ENCODE data around the gene IER3. TPM values are rescaled to one million over a fixed set of nuclear protein-coding genes. Genes with fewer than 3 reads are reported as not detected.

IER3 gene
- total and polyA plus RNA-seq, 9 of the 15 experiments (the other 6 are each of a cell fraction or from before 2014, with no cell fraction given): 1.5 to 30.0 (median 11.5) TPM

DNA sequence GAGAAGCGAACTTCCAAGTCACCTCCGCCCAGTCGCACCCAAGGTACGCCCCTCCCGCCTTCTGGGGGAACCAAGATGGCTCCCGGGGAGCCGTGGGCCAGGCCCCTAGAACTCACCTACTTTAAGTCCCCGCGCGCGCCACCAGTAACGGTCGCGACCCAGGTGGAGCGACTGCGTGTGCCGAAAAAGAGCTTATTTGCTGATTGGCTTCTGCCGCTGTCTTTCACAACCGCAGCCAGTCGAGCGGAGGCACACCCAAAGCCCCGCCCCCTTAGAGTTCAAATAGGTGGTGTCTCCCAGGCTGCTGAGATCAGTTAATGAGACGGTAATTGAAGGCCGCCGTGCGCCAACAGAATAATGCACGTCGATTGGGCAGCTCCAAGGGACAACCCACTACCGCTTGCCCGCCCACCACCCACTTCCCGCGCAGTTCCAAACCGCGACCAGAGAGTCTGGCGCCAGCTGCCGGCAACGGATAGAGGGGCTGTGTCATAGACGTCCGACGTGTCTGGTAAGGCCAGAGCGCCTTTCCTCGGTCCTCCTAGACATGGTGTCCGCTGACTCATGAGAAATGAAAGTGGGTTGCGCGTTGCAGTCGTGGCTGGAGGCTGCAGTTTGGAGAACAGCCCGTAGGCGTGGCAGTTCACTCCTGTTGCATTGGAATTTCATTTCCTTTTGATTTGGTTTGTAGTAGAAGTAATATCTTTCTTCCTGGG lies 27.1 kb downstream of the IER3 start, which contains the start of gene MDC1 (continued):
- TF ChIP-seq NONO (IDR thresholded peaks at IDR 0.05; ENCODE audit: low read depth in 2 of 2, low read length in 1 of 2) (no peak; a peak in 1 of 4 replicates), FOXJ3 (CRISPR knock-in tag; IDR thresholded peaks at IDR 0.05) (no peak), RBM34 (IDR thresholded peaks at IDR 0.05; ENCODE audit: borderline replicate concordance, insufficient read depth, low read length) (no peak), MIER1 (IDR thresholded peaks at IDR 0.05; ENCODE audit: low read depth) (no peak), ZNF586 (CRISPR knock-in tag; conservative IDR thresholded peaks at IDR 0.05) (no peak), MCM3 (IDR thresholded peaks at IDR 0.05) (no peak), THRAP3 (IDR thresholded peaks at IDR 0.05; ENCODE audit: borderline replicate concordance) (no peak), ETS2 (tag; IDR thresholded peaks at IDR 0.05; ENCODE audit: borderline replicate concordance, poor library complexity, severe bottlenecking) (no peak), TOE1 (IDR thresholded peaks at IDR 0.05; ENCODE audit: borderline replicate concordance) (peak; percentile 33; the same call in 1 of the 2 replicates), TOE1 (CRISPR knock-in tag; IDR thresholded peaks at IDR 0.05; ENCODE audit: borderline replicate concordance, low read depth) (peak; percentile 81), CBFA2T3 (IDR thresholded peaks at IDR 0.05) (peak; percentile 61), ZFX (CRISPR knock-in tag; IDR thresholded peaks at IDR 0.05) (peak; percentile 90), ZNF263 (CRISPR knock-in tag; IDR thresholded peaks at IDR 0.05; ENCODE audit: borderline replicate concordance) (peak; percentile 62), ZNF121 (CRISPR knock-in tag; conservative IDR thresholded peaks at IDR 0.05) (no peak), NKRF (IDR thresholded peaks at IDR 0.05; ENCODE audit: borderline replicate concordance) (peak; percentile 11; the same call in 1 of the 2 replicates), RFX5 (IDR thresholded peaks at IDR 0.05; ENCODE audit: low read depth, low read length) (no peak; the same call in 1 of the 2 replicates), NR4A1 (CRISPR knock-in tag; IDR thresholded peaks at IDR 0.05) (peak; percentile 7; the same call in 1 of the 2 replicates), NR4A1 (tag; IDR thresholded peaks at IDR 0.05) (no peak), LEF1 (IDR thresholded peaks at IDR 0.05) (peak; percentile 58; the same call in 1 of the 2 replicates), MTA1 (IDR thresholded peaks at IDR 0.05; ENCODE audit: borderline replicate concordance) (no peak; the same call in 1 of the 2 replicates)
- TF ChIP-seq, protein P1, sequence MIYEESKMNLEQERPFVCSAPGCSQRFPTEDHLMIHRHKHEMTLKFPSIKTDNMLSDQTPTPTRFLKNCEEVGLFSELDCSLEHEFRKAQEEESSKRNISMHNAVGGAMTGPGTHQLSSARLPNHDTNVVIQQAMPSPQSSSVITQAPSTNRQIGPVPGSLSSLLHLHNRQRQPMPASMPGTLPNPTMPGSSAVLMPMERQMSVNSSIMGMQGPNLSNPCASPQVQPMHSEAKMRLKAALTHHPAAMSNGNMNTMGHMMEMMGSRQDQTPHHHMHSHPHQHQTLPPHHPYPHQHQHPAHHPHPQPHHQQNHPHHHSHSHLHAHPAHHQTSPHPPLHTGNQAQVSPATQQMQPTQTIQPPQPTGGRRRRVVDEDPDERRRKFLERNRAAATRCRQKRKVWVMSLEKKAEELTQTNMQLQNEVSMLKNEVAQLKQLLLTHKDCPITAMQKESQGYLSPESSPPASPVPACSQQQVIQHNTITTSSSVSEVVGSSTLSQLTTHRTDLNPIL (CRISPR knock-in tag; IDR thresholded peaks at IDR 0.05): no peak
- TF ChIP-seq, protein P2, sequence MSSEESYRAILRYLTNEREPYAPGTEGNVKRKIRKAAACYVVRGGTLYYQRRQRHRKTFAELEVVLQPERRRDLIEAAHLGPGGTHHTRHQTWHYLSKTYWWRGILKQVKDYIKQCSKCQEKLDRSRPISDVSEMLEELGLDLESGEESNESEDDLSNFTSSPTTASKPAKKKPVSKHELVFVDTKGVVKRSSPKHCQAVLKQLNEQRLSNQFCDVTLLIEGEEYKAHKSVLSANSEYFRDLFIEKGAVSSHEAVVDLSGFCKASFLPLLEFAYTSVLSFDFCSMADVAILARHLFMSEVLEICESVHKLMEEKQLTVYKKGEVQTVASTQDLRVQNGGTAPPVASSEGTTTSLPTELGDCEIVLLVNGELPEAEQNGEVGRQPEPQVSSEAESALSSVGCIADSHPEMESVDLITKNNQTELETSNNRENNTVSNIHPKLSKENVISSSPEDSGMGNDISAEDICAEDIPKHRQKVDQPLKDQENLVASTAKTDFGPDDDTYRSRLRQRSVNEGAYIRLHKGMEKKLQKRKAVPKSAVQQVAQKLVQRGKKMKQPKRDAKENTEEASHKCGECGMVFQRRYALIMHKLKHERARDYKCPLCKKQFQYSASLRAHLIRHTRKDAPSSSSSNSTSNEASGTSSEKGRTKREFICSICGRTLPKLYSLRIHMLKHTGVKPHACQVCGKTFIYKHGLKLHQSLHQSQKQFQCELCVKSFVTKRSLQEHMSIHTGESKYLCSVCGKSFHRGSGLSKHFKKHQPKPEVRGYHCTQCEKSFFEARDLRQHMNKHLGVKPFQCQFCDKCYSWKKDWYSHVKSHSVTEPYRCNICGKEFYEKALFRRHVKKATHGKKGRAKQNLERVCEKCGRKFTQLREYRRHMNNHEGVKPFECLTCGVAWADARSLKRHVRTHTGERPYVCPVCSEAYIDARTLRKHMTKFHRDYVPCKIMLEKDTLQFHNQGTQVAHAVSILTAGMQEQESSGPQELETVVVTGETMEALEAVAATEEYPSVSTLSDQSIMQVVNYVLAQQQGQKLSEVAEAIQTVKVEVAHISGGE (CRISPR knock-in tag; IDR thresholded peaks at IDR 0.05): peak in 1 of 3 experiments; percentile 57; a peak in 1 of 6 replicates
